ENCODE results near the gene CSTF3. TPM values are rescaled to one million over a fixed set of nuclear protein-coding genes. Genes with fewer than 3 reads are reported as not detected.
"Not testable (repeated sequence)": the region's sequence is repeated elsewhere in the genome, so short reads cannot be mapped to it uniquely, and the experiment has no call there.

Gene CSTF3
- polyA plus RNA-seq, 3 donors: 6.9 to 13.2 (median 11.7) TPM

DNA sequence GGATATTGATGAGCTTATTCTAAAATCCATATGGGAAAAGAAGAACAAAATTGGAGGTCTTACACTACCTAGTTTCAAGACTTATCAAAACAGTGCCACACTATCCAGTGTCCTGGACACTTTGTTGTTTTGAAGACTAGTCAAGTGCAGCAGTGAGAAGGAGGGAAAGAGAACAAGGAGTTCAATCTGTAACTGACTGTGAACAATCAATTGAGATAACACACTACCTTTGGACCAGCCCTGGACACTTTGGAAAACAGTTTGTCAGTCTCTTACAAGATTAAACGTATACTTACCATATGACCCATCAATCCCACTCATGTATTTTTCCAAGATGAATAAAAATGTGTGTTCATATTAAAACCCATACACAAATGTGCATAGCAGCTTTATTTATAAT, 10.0 kb upstream of the CSTF3 start:
- WGBS, 3 donors: 43 to 97% (median 90%) methylated on average over 1 of the region's 1 CpG
- H3K27ac ChIP-seq (ENCODE audit: low read depth, low read length): no peak overlapping the region

- WGBS, 3 donors: 25 to 46% (median 45%) methylated on average over 4 of the region's 4 CpGs
- H3K27ac ChIP-seq (ENCODE audit: low read depth, low read length): no peak overlapping the region
These were observed 7.5 kb upstream of the CSTF3 start for GRCh38 chr11:33168709-33169200.

DNA sequence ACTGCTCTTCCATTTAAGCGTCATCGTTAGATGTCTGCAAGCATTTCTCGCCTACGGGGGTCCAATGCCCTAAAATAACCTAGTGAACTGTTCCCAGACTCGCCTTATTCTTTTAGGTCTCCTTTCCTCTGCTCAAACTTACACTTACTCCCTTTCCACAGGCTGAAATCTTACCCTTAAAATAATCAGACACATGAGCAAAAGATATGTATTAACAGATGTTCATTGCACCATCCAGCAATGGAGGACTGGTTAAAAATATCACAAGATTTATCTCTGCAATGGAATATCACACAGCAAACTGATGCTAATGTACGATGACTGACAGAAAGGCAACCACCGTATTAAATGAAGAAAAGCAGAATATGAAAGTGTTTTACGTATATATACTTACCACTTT, 1.6 kb upstream of the CSTF3 start:
- 95 to 96% (median 96%) methylated on average over 8 of the region's 8 CpGs for WGBS, 3 donors
- H3K27ac ChIP-seq (ENCODE audit: low read depth, low read length): no peak overlapping the region

DNA sequence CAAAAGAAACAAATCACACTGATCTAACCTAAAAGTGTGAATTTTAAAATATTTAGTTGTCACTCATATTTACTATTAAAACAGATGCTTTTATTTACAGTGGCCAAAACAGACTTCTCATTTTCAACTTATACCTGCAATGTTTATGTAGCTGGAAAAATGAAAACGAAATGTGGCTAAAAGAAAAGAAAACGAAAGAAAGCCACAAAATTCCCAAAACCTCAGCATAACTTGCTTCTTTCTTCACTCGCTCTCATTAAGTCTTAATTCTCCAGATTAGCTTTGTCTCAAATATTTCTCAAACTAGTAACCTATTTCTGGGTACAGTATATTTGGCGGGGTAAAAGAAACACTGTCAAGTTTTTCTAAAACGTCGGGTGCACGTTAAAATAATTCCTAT, 693 bp downstream of the CSTF3 start:
- 0 to 1% (median 0%) methylated on average over 7 of the region's 7 CpGs for WGBS, 3 donors

GRCh38 chr11:33160136-33160535, 1.1 kb downstream of the CSTF3 start:
- WGBS, 3 donors: 2 to 21% (median 16%) methylated on average over 8 of the region's 8 CpGs
- no peak overlapping the region for H3K27ac ChIP-seq (ENCODE audit: low read depth, low read length)

More for the DNA sequence above, 693 bp downstream of the CSTF3 start:
- H3K27ac ChIP-seq (ENCODE audit: low read depth, low read length): no peak overlapping the region

DNA sequence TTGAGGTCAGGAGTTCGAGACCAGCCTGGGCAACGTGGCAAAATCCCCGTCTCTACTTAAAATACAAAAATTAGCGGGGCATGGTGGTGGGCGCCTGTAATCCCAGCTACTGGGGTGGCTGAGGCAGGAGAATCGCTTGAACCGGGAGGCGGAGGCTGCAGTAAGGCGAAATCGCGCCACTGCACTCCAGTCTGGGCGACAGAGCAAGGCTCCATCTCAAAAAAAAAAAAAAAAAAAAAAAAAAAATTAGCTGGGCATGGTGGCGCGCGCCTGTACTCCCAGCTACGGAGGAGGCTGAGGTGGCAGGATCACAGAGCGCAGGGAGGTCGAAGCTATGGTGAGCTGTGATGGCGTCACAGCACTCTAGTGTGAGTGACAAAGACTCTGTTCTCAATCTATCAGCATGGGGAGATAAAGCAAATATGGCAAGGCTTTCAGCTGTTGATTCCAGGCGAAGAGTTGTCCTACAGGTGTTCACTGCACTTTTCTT, 1.9 kb downstream of the CSTF3 start:
- not testable (repeated sequence) for H3K27ac ChIP-seq (ENCODE audit: low read depth, low read length)
- 85 to 93% (median 93%) methylated on average over 20 of the region's 20 CpGs for WGBS, 3 donors

DNA sequence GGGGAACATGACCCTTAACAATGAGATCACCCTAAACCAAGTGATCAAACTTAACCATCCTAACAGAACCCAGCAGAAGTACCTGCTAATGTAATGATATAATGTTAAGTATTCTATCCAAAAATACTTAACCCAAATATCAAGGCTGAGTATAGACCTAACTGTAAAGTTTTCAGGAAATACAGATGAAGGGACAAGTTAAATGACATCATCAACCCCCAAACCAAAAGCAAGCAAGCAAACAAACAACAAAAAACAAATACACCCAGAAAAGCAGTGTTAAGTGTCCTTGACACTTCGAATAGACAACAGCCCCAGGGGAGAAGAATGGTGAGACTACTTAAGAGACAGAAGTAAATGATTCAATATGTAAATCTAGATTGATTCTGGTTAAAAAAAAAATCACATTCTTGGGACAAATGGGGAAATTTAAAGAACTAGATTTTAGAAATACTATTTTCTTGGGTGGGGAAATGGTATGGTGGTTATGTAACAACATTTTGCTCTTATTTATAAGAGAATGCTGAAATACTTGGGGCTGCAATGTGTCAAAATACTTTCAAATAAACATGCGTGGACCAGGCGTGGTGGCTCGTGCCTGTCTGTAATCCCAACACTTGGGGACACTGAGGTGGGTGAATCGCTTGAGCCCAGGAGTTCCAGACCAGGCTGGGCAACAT, 2.5 kb downstream of the CSTF3 start:
- H3K27ac ChIP-seq (ENCODE audit: low read depth, low read length): no peak overlapping the region
- 67 to 76% (median 71%) methylated on average over 5 of the region's 5 CpGs for WGBS, 3 donors

- 91 to 99% (median 95%) methylated on average over 5 of the region's 5 CpGs for WGBS, 3 donors
- no peak overlapping the region for H3K27ac ChIP-seq (ENCODE audit: low read depth, low read length)
These were observed 3.9 kb downstream of the CSTF3 start for GRCh38 chr11:33157103-33158027.

- 78 to 81% (median 79%) methylated on average over 5 of the region's 5 CpGs for WGBS, 3 donors
These were observed 9.9 kb downstream of the CSTF3 start for GRCh38 chr11:33151399-33151798.

GRCh38 chr11:33147559-33147958, 13.7 kb downstream of the CSTF3 start:
- WGBS, 3 donors: 60 to 85% (median 82%) methylated on average over 5 of the region's 5 CpGs

More at GRCh38 chr11:33151399-33151798, 9.9 kb downstream of the CSTF3 start:
- H3K27ac ChIP-seq (ENCODE audit: low read depth, low read length): no peak overlapping the region

DNA sequence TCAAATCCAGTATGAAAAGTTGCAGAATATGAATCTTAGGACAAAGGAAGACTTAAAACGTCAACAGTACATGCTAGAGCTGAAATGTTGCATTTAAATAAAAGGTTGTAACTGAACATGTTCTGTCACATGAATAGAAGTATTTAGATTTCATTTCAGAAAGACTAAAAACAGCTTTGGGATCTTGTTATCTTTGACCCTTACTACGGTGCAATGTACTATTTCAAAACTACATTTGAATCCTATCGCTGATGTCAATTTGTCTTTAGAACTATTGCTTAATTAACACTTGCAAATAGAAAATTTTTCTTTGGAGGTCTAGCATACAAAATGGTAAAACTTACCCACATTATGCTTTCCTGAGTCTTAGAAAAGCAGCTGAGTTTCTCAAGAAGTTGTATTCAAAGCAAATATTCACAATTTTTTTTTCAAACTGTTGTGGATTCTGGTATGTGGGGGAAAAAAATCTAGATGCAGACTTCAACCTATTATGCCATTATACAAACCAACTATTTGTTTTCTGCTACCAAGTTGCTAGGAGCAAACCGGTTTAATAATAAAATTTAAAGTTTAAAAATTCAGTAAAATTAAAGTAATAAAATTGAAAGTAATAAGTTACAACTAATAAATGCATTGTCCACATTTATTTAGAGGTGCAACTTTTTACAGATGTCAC, 25.4 kb downstream of the CSTF3 start:
- 58 to 76% (median 60%) methylated on average over 4 of the region's 4 CpGs for WGBS, 3 donors

More at GRCh38 chr11:33147559-33147958, 13.7 kb downstream of the CSTF3 start:
- H3K27ac ChIP-seq (ENCODE audit: low read depth, low read length): no peak overlapping the region

GRCh38 chr11:33135216-33135615, 26.1 kb downstream of the CSTF3 start:
- H3K27ac ChIP-seq (ENCODE audit: low read depth, low read length): no peak overlapping the region
- 71 to 87% (median 71%) methylated on average over 1 of the region's 1 CpG for WGBS, 3 donors

More for the DNA sequence above, 25.4 kb downstream of the CSTF3 start:
- H3K27ac ChIP-seq (ENCODE audit: low read depth, low read length): no peak overlapping the region

DNA sequence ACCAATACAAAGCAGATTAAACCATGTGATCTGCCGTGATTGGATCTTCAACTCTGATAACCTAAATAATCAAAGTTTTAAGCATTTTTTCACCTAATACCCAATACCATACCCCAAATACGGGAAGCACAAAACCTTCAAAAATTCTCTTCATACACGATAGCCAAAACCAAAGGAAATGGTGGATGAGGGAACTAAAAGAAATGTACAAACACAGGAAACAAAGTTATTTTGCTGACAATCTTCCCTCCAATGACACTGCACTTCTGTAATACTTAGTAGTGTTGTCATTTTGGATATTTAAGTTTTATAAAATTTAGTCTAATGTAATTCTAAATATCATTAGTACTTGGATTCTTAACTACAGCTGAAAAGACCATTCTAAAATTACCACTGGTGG, 27.0 kb downstream of the CSTF3 start:
- no peak overlapping the region for H3K27ac ChIP-seq (ENCODE audit: low read depth, low read length)
- 56 to 86% (median 56%) methylated on average over 3 of the region's 3 CpGs for WGBS, 3 donors

GRCh38 chr11:33133761-33134160, 27.5 kb downstream of the CSTF3 start:
- 70 to 86% (median 85%) methylated on average over 3 of the region's 3 CpGs for WGBS, 3 donors
- H3K27ac ChIP-seq (ENCODE audit: low read depth, low read length): no peak overlapping the region

DNA sequence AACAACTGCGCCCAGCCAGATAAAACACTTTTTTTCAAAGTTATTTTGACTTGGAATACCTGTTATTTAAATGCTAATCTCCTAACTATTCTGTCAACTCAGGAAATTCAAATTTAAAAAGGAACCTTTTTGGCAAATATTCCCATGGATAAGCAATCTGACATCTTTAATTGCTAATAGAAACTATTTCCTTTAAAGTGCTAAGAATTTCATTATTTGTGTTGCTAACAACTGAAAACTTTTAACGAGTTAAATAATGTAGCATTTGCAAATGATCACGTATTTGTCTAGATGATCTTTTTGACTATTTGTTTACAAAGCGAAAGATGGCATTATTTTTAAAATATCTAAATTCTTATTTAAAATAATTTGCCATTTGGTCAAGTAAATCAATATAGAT, 28.8 kb downstream of the CSTF3 start:
- H3K27ac ChIP-seq (ENCODE audit: low read depth, low read length): no peak overlapping the region
- 68 to 80% (median 71%) methylated on average over 4 of the region's 4 CpGs for WGBS, 3 donors

DNA sequence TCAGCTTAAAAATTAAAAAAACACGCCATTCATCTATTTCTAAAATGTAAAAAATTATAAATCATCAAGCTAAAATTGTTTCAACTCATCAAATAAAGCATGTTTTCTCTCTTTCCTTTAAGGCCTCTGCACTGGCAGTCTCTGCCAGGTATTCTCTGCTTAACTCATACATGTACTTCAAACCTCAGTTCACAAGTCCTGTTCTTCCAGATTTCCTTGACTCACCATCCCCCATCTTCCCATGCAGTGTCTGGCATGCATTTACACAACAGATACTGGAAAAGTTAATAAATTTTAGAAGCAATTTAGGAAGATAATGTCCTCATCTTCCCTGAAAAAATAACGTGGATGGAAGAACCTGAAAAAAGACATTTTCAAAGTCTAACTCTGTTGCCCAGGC, 32.5 kb downstream of the CSTF3 start:
- no peak overlapping the region for H3K27ac ChIP-seq (ENCODE audit: low read depth, low read length)
- WGBS, 3 donors: 66 to 89% (median 86%) methylated on average over 2 of the region's 2 CpGs

DNA sequence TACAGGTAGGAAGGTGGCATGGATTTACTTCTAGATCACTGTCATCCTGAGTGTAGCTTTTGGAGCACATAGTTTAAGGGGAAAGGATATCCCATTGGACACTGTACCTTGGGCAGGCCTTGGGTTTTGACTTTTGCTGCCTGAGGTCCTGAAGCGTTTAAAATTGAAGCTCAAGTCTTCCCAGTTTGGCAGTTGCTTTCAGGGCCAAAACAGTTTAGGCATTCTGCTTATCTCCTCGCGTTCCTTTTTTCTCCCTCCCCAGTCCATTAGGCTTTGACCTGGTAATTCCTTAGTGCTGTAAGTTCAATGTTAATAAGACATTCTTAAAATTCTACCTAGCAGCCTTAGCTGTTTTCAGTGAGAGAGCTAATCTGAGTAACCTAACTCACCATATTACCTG, 35.7 kb downstream of the CSTF3 start:
- WGBS, 3 donors: 83 to 93% (median 89%) methylated on average over 3 of the region's 3 CpGs
- H3K27ac ChIP-seq (ENCODE audit: low read depth, low read length): no peak overlapping the region

DNA sequence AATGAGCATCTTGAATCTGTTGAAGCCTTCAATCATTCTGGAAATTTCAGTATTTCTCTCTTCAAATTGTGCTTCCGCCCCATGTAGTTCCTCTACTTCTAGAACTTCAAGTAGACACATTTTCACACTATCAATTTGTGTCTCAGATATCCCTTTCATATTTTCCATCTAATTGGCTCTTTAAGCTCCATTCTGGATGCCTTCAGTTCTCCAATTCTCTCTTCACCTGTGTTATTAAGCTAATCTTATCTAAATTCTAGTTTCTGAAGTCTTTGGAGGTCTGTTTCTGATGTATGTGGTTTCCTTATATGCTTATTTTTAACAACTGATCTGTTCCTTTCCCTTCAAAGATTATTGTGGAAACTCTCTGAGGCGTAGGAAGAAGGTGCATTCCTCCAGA, 36.3 kb downstream of the CSTF3 start:
- WGBS, 3 donors: 92 to 99% (median 95%) methylated on average over 2 of the region's 2 CpGs
- H3K27ac ChIP-seq (ENCODE audit: low read depth, low read length): no peak overlapping the region

DNA sequence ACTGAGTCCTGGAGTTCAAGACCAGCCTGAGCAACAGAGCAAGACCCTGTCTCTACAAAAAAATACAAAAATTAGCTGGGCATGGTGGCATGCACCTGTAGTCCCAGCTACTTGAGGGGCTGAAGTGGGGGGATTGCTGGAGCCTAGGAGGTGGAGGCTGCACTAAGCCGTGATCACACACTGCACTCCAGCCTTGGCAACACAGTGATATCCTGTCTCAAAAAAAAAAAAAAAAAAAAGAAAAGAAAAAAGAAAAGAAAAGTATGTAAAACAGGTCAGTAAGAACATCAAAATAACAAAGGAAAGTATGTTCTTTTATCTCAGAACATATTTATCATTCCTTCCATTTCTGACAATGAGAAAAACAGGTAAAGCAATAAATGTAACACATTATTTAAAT, 38.6 kb downstream of the CSTF3 start:
- WGBS, 3 donors: 93 to 100% (median 97%) methylated on average over 1 of the region's 1 CpG
- H3K27ac ChIP-seq (ENCODE audit: low read depth, low read length): not testable (repeated sequence)
